Heart left ventricle (tissue), 13 donors: ENCODE measurements around the gene APLP2.

ENCODE experiments used
- CTCF ChIP-seq, 12 donors: fragments of 200-600 bp; sonication (generic) in 4 of 12; IDR thresholded peaks; one replicate each; pipeline versions ENCODE4 v1.5.0 to v1.8.0; 2018 to 2022; ENCODE audit warnings: antibody characterized with exemption in 12 of 12, mild to moderate bottlenecking in 5 of 12
- POLR2A ChIP-seq, 2 donors: fragments of 450-650 bp; IDR thresholded peaks; one replicate each; pipeline ENCODE4 v1.6.1; 2017; ENCODE audit warnings: antibody characterized with exemption in 2 of 2, mild to moderate bottlenecking in 2 of 2, moderate library complexity in 2 of 2
- donor health status: ischemic (EF 13 %, LVEDD 7.1; RV severe dilation, severe dysfunction).
- donor health status: DM: no; HTN: yes; CAD: no.
- donor health status: DM: no; HTN: no; CAD: no.
- donor health status: ischemic (EF 25% LVEDD 6.9; RV normal size, moderate dysfunction).
- donor health status: ischemic (EF 25% LVEDD 5.7; RV mildly dilated, moderate dysfunction).
- donor health status: ischemic (EF 35%, LVEDD 5.7; RV mildly dilated, moderate dysfunction).
- donor health status: nonischemic (EF 11% LVEDD 7.7; RV severe dilation, severe dysfunction).
- donor health status: DM: yes; HTN: yes; CAD: no.
- donor health status: PGD.
- donor health status: ischemic (EF 29% LVEDD 5.4; RV normal size, mild dysfunction).
- donor health status: nonischemic (EF 23%, LVEDD 6.1; RV moderate dilation, normal function).

DNA sequence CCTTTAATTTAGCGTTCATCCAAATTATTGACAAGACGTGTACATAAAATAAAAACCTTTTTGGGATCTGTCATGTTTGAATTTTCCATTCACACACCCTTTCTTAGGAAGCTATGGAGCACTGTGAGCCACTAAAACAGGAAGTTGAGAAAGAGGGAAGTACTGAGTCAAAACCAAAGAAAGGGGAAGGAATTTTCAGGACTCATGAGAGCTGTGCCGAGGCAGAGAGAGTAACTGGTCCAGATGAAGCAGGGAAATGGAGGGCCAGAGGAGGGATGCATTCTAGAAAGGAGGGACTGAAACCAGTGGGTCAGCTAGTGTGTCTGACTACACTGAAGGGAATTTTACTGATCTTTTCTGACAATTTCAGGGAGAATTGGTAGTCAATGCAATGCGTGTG, 24.9 kb downstream of the APLP2 start:
- TF ChIP-seq CTCF (IDR thresholded peaks at IDR 0.05) (no peak), POLR2A (IDR thresholded peaks at IDR 0.05) (no peak)
